Calu3 (cell line): ENCODE results near the gene DHX58. TPM values are rescaled to one million over a fixed set of nuclear protein-coding genes. Genes with fewer than 3 reads are reported as not detected.
A peak's percentile ranks its signal among the peaks of the same experiment; 100 is the strongest.

Source experiments
- BruUV-seq: library from RNA; stranded (reverse); fragments of 400-500 nt; replicated peaks from 2 replicates; lab custom pipeline; 2021; lab: Mats Ljungman, UMichigan
- CTCF ChIA-PET: fragments of 300-600 bp; sonication (Branson Sonifier 250); formaldehyde crosslinking; loops from one replicate; lab custom pipeline; 2022; ENCODE audit warnings: antibody characterized with exemption; lab: Charles Lee
- DNase-seq: peaks from one replicate; pipeline ENCODE4 v3.0.0; 2022
- H3K27ac Mint-ChIP-seq: one replicate; pipeline ENCODE4 v1.8.0; 2022; ENCODE audit warnings: mixed read lengths; ENCODE audit not compliant: unreplicated experiment
- H3K27me3 Mint-ChIP-seq: one replicate; pipeline ENCODE4 v1.8.0; 2022; ENCODE audit warnings: mixed read lengths; ENCODE audit not compliant: unreplicated experiment
- H3K36me3 Mint-ChIP-seq: one replicate; pipeline ENCODE4 v1.8.0; 2022; ENCODE audit warnings: mild to moderate bottlenecking, moderate library complexity, mixed read lengths; ENCODE audit not compliant: insufficient read depth, unreplicated experiment
- H3K4me1 Mint-ChIP-seq: one replicate; pipeline ENCODE4 v1.8.0; 2022; ENCODE audit warnings: mild to moderate bottlenecking, low read depth, mixed read lengths; ENCODE audit not compliant: unreplicated experiment
- H3K4me3 Mint-ChIP-seq: one replicate; pipeline ENCODE4 v1.8.0; 2022; ENCODE audit warnings: mild to moderate bottlenecking, low read depth, moderate library complexity, mixed read lengths; ENCODE audit not compliant: unreplicated experiment
- H3K9me3 Mint-ChIP-seq: one replicate; pipeline ENCODE4 v1.8.0; 2022; ENCODE audit warnings: low read depth, mixed read lengths; ENCODE audit not compliant: unreplicated experiment
- intact Hi-C: fragments of 100-400 bp; cut with micrococcal nuclease; formaldehyde crosslinking; loops from one replicate; pipeline ENCODE4 v1.10.0; 2022; ENCODE audit not compliant: unreplicated experiment
- total RNA-seq: library from RNA; stranded (reverse); gene quantifications from 2 replicates; pipeline ENCODE4 v1.2.3, GENCODE V29; 2022
- TF ChIP-seq, protein P1 (sequence below): fragments of 200-600 bp; IDR thresholded peaks from one replicate; pipeline ENCODE4 v1.8.0; 2022; ENCODE audit warnings: antibody characterized with exemption; ENCODE audit not compliant: unreplicated experiment

Gene DHX58
- total RNA-seq, 1 experiment from 2014 or later: 45.6 TPM

- Mint-ChIP-seq H3K27me3 (peaks cover 28% of the 10 kb centered on the region), H3K27ac (no peak overlapping the region), H3K4me3 (no peak overlapping the region), H3K9me3 (no peaks in the 10 kb centered on the region), H3K36me3 (no peaks in the 10 kb centered on the region), H3K4me1 (peaks cover 7% of the 10 kb centered on the region)
- no TSS peak for BruUV-seq
- intact Hi-C loops: loop anchor here (1.0 to 5.0 kb wide), 2 partner anchors 34 to 139 kb away; no protein-coding TSS in a partner anchor
- TF ChIP-seq, protein P1, sequence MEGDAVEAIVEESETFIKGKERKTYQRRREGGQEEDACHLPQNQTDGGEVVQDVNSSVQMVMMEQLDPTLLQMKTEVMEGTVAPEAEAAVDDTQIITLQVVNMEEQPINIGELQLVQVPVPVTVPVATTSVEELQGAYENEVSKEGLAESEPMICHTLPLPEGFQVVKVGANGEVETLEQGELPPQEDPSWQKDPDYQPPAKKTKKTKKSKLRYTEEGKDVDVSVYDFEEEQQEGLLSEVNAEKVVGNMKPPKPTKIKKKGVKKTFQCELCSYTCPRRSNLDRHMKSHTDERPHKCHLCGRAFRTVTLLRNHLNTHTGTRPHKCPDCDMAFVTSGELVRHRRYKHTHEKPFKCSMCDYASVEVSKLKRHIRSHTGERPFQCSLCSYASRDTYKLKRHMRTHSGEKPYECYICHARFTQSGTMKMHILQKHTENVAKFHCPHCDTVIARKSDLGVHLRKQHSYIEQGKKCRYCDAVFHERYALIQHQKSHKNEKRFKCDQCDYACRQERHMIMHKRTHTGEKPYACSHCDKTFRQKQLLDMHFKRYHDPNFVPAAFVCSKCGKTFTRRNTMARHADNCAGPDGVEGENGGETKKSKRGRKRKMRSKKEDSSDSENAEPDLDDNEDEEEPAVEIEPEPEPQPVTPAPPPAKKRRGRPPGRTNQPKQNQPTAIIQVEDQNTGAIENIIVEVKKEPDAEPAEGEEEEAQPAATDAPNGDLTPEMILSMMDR: peak; percentile 98
- peak; percentile 94 for DNase-seq
- CTCF ChIA-PET: interaction anchor here (0.6 to 2.3 kb wide), 11 partner anchors 10 to 136 kb away, joined by 3 to 10 read pairs (median 4); partner anchors contain the start of genes DHX58 and NKIRAS2
Measured at GRCh38 chr17:42101513-42102292, 10.8 kb downstream of the DHX58 start.

DNA sequence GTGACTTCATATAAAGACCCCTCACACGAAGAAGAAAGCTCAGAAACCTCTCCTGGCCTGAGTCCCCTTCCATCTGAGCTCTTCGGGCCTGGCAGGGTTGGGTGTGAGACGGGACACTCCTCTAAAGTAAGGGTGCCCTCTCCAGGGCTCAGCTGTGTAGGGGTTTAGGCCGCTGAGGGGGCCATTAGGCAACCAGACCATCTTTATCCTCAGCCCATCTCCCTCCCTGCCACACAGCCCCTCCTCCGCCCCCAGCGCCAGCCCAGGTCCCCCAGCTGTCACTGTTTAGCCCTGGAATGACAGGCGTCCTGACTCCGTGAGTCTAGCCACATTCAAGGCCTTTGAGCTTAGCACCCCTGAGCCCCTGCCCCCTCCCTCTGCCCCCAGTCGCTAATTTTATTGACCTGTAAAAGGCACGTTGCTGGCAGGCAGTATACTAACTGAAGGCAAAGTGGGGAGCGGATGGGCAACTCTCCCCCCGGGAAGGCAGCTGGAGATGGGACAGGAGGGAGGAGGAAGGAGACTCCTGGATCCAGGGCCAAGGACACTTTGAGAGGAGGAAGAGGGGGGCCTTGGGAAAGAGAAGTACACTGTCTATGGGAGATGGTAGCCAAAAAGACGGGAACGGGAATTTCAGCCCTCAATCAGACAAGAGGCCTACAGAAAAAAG is 13.6 kb downstream of the DHX58 start:
- peaks cover 7% of the 10 kb centered on the region for H3K4me1 Mint-ChIP-seq
- intact Hi-C loops: no loop called here
- H3K27ac Mint-ChIP-seq: no peak overlapping the region
- TF ChIP-seq, protein P1: no peak
- no peak for DNase-seq
- H3K4me3 Mint-ChIP-seq: no peak overlapping the region
- peaks cover 44% of the 10 kb centered on the region for H3K27me3 Mint-ChIP-seq
- no TSS peak for BruUV-seq
- CTCF ChIA-PET: interaction anchor here (0.9 to 1.1 kb wide), 3 partner anchors 18 to 136 kb away, joined by 3 to 4 read pairs (median 3); no protein-coding TSS in a partner anchor
- no peaks in the 10 kb centered on the region for H3K36me3 Mint-ChIP-seq
- H3K9me3 Mint-ChIP-seq: no peaks in the 10 kb centered on the region

- peaks cover 7% of the 10 kb centered on the region for H3K4me1 Mint-ChIP-seq
- peak; percentile 54 for DNase-seq
- no TSS peak for BruUV-seq
- CTCF ChIA-PET: interaction anchor here (0.9 to 1.7 kb wide), 5 partner anchors 11 to 135 kb away, joined by 3 to 7 read pairs (median 3); partner anchors contain the start of gene DHX58
- peaks cover 47% of the 10 kb centered on the region for H3K27me3 Mint-ChIP-seq
- H3K4me3 Mint-ChIP-seq: peak within 1 kb of the TSS; percentile 63
- H3K9me3 Mint-ChIP-seq: no peaks in the 10 kb centered on the region
- H3K36me3 Mint-ChIP-seq: no peaks in the 10 kb centered on the region
- TF ChIP-seq, protein P1: no peak
- intact Hi-C loops: no loop called here
- H3K27ac Mint-ChIP-seq: no peak within 1 kb of the TSS
Measured at GRCh38 chr17:42097691-42098631, 14.6 kb downstream of the DHX58 start, which contains the start of gene ZNF385C. Gene ZNF385C, minus strand, starts transcription at chr17:42098473. Its CDS starts 35,417 bp downstream, at chr17:42063056.
